Upper lobe of left lung (tissue), 6 donors: Measurements from ENCODE around the gene TSPAN5. TPM values are rescaled to one million over a fixed set of nuclear protein-coding genes. Genes with fewer than 3 reads are reported as not detected.

Source experiments
- ATAC-seq, 2 donors: fragments of 200-7000 bp; cut with Tn5 transposase; one replicate each; pipeline ENCODE4 v1.9.1; 2022; ENCODE audit warnings: mild to moderate bottlenecking in 2 of 2, moderate library complexity in 2 of 2; ENCODE audit not compliant: low FRiP score in 2 of 2
- DNase-seq, 2 donors: peaks; one replicate each; pipeline ENCODE4 v3.0.0-alpha.2; 2019 to 2020
- H3K27ac ChIP-seq, 4 donors: fragments of 200-600 bp; sonication (generic); one replicate each; pipeline ENCODE4 v1.5.1; 2016 to 2019
- H3K27me3 ChIP-seq, 4 donors: fragments of 200-600 bp; sonication (generic); one replicate each; pipeline ENCODE4 v1.5.1; 2017 to 2019
- H3K36me3 ChIP-seq, 4 donors: fragments of 200-600 bp; sonication (generic); one replicate each; pipeline ENCODE4 v1.5.1; 2016 to 2019
- H3K4me1 ChIP-seq, 4 donors: fragments of 200-600 bp; sonication (generic); one replicate each; pipeline ENCODE4 v1.5.1; 2018 to 2019
- H3K4me3 ChIP-seq, 4 donors: fragments of 200-600 bp; sonication (generic); one replicate each; pipeline ENCODE4 v1.5.1; 2017 to 2019; ENCODE audit warnings: mild to moderate bottlenecking in 2 of 4, moderate library complexity in 1 of 4
- H3K9me3 ChIP-seq, 4 donors: fragments of 200-600 bp; sonication (generic); one replicate each; pipeline ENCODE4 v1.5.1; 2018 to 2019
- CTCF ChIP-seq, 6 experiments: fragments of 450-650 bp in 4 of 6; fragments of 200-600 bp in 2 of 6; sonication (generic) in 2 of 6; IDR thresholded peaks; one replicate each; pipeline ENCODE4 v1.5.1; 2016 to 2019; ENCODE audit warnings: antibody characterized with exemption in 6 of 6
- EP300 ChIP-seq, 4 donors: sonication (generic); formaldehyde crosslinking; IDR thresholded peaks; one replicate each; pipeline ENCODE4 v1.5.1; 2017; ENCODE audit warnings: antibody characterized with exemption in 4 of 4, control low read depth in 2 of 4
- POLR2A ChIP-seq, 4 donors: fragments of 450-650 bp; IDR thresholded peaks; one replicate each; pipeline ENCODE4 v1.5.1; 2016 to 2017; ENCODE audit warnings: antibody characterized with exemption in 4 of 4, mild to moderate bottlenecking in 2 of 4
- POLR2AphosphoS5 ChIP-seq, 2 donors: sonication (generic); formaldehyde crosslinking; IDR thresholded peaks; one replicate each; pipeline ENCODE4 v1.5.1; 2017; ENCODE audit warnings: antibody characterized with exemption in 2 of 2
- WGBS, 2 donors: methylation state at CpG; one replicate each; pipeline ENCODE4 v1.1.5; 2017 to 2018; 5-methylcytosine and 5-hydroxymethylcytosine counted together
- total RNA-seq, 6 donors: library from RNA; depleted of rRNA in 4 of 6; stranded (reverse); fragments of >200 nt in 4 of 6; gene quantifications; one replicate each; pipeline versions ENCODE4 v1.1.0 to v1.2.1, GENCODE V29; 2016 to 2021
- donor health status: DM: no; HTN: no; CAD: no; lungs with moderate emphysema.
- donor health status: DM: no; HTN: yes; CAD: no; lungs with severe emphysema.

The TSPAN5 gene
- total RNA-seq, 6 donors from 2014 or later: 3.1 to 12.5 (median 7.2) TPM

GRCh38 chr4:98673978-98674377 lies 15.6 kb upstream of the TSPAN5 start:
- 80 to 88% methylated on average over 6 of the region's 6 CpGs for WGBS, 2 donors
- Histone ChIP-seq H3K4me1 (no peaks in the 10 kb centered on the region), H3K27ac (no peak overlapping the region), H3K36me3 (no peaks in the 10 kb centered on the region), H3K4me3 (no peak overlapping the region), H3K9me3 (no peaks in the 10 kb centered on the region), H3K27me3 (no peaks in the 10 kb centered on the region)
- ATAC-seq (no peak), DNase-seq (no peak)
- TF ChIP-seq POLR2A (IDR thresholded peaks at IDR 0.05): no peak
- no peak for TF ChIP-seq CTCF (IDR thresholded peaks at IDR 0.05)

- no peak for TF ChIP-seq POLR2A (IDR thresholded peaks at IDR 0.05)
- TF ChIP-seq CTCF (IDR thresholded peaks at IDR 0.05): no peak
- no peak for TF ChIP-seq POLR2AphosphoS5 (IDR thresholded peaks at IDR 0.05)
- TF ChIP-seq EP300 (IDR thresholded peaks at IDR 0.05): no peak
- DNase-seq (no peak), ATAC-seq (no peak)
- Histone ChIP-seq H3K4me3 (no peak overlapping the region), H3K4me1 (no peaks in the 10 kb centered on the region), H3K27me3 (no peaks in the 10 kb centered on the region), H3K27ac (no peak overlapping the region), H3K36me3 (no peaks in the 10 kb centered on the region), H3K9me3 (no peaks in the 10 kb centered on the region)
- WGBS, 2 donors: 71 to 73% methylated on average over 4 of the region's 4 CpGs
These were observed 14.9 kb upstream of the TSPAN5 start for GRCh38 chr4:98673288-98673644.

GRCh38 chr4:98672583-98673287 lies 14.3 kb upstream of the TSPAN5 start:
- DNase-seq (no peak), ATAC-seq (no peak)
- H3K27ac ChIP-seq: no peak overlapping the region
- H3K4me1 ChIP-seq: no peaks in the 10 kb centered on the region
- no peaks in the 10 kb centered on the region for H3K27me3 ChIP-seq
- no peak overlapping the region for H3K4me3 ChIP-seq
- TF ChIP-seq EP300 (IDR thresholded peaks at IDR 0.05): no peak
- TF ChIP-seq POLR2A (IDR thresholded peaks at IDR 0.05): no peak
- TF ChIP-seq POLR2AphosphoS5 (IDR thresholded peaks at IDR 0.05): no peak
- no peaks in the 10 kb centered on the region for H3K9me3 ChIP-seq
- WGBS, 2 donors: 36 to 42% methylated on average over 5 of the region's 5 CpGs
- no peaks in the 10 kb centered on the region for H3K36me3 ChIP-seq

- no peak for ATAC-seq
- TF ChIP-seq POLR2AphosphoS5 (IDR thresholded peaks at IDR 0.05) (no peak), POLR2A (IDR thresholded peaks at IDR 0.05) (no peak), CTCF (IDR thresholded peaks at IDR 0.05) (no peak), EP300 (IDR thresholded peaks at IDR 0.05) (no peak)
These were observed 12.7 kb upstream of the TSPAN5 start for GRCh38 chr4:98671131-98671530.

GRCh38 chr4:98670186-98670585 lies 11.8 kb upstream of the TSPAN5 start:
- Histone ChIP-seq H3K36me3 (no peaks in the 10 kb centered on the region), H3K4me1 (no peaks in the 10 kb centered on the region), H3K9me3 (no peaks in the 10 kb centered on the region), H3K27ac (no peak overlapping the region), H3K4me3 (no peak overlapping the region), H3K27me3 (no peaks in the 10 kb centered on the region)
- TF ChIP-seq EP300 (IDR thresholded peaks at IDR 0.05) (no peak), CTCF (IDR thresholded peaks at IDR 0.05) (no peak), POLR2AphosphoS5 (IDR thresholded peaks at IDR 0.05) (no peak), POLR2A (IDR thresholded peaks at IDR 0.05) (no peak)
- WGBS, 2 donors: 93 to 98% methylated on average over 5 of the region's 5 CpGs
- DNase-seq (no peak), ATAC-seq (no peak)

More at GRCh38 chr4:98671131-98671530, 12.7 kb upstream of the TSPAN5 start:
- no peak for DNase-seq
- H3K36me3 ChIP-seq: no peaks in the 10 kb centered on the region
- no peaks in the 10 kb centered on the region for H3K9me3 ChIP-seq
- H3K27me3 ChIP-seq: no peaks in the 10 kb centered on the region
- no peak overlapping the region for H3K27ac ChIP-seq
- no peak overlapping the region for H3K4me3 ChIP-seq
- H3K4me1 ChIP-seq: no peaks in the 10 kb centered on the region
